Measurements from ENCODE around the gene ENTREP3.

The ENTREP3 gene

DNA sequence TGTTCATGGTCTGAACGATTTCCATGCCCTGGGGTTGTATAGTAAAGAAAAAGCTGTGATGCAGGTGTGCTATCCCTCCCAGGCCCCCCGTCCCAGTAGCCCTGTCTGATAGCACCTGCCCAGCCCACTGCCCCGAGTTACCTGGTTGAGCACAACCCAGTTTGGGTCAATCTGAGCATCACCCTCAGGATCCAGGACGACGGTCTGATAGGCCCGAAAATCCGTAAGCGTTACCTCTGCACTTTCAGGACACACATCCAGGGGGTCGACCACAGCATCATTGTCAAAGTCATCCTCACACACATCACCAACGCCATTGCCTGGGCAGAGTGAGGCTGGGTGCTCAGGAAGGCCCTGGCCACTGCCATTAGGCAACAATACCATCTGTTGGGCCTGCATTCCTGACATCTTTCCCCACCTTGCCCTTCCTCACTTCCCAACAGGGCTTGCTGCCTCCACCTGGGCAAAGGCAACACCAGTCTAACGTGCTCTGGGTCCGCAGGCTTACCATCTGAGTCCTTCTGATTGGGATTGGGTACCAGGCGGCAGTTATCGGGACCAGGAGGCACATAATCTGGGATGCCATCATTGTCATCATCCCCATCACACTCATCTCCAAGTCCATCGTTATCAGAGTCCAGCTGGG, 57.3 kb downstream of the ENTREP3 start:
- no peak for DNase-seq
